AML-193 (cell line): Measurements from ENCODE around the gene RND3.

Experiments used
- DNase-seq, 2 experiments: peaks; one replicate each; lab custom pipeline; 2025; lab: John Stamatoyannopoulos, UW

Gene RND3

DNA sequence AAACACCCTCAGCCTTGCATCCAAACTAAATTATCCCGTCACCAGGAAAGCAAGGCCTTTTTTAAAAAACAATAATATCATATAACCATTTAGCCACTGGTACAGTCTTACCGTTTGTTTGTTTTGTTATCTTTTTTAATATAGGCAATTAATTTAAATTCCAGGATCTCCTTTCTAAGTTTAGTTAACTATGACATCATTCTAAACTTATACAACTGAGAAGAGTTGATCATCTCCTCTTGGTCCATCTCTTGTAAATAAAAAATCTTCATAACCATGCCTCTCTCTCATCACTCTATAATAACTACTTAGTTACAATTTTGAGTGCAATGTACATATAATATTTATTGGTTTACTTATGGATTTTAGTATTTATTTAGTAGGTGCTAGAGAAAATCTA, 46.2 kb downstream of the RND3 start:
- DNase-seq: no peak

DNA sequence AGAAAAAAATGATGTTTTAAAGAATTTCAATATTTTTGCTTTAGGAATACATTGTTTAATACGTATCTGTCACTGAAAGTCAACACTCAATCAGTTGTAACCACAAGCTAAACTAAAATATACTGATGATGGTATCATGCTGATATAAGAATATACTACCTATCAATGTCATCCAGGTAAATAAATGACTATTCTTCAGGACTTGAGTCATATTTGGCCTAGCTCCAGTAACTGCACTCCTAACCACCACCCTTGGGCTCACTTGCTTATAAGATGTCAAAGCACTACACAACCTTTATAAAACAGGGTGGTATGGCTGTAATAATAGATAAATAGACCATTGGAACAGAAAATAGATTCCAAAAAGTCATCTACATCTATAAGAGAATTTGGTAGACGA, 48.8 kb downstream of the RND3 start:
- no peak for DNase-seq

DNA sequence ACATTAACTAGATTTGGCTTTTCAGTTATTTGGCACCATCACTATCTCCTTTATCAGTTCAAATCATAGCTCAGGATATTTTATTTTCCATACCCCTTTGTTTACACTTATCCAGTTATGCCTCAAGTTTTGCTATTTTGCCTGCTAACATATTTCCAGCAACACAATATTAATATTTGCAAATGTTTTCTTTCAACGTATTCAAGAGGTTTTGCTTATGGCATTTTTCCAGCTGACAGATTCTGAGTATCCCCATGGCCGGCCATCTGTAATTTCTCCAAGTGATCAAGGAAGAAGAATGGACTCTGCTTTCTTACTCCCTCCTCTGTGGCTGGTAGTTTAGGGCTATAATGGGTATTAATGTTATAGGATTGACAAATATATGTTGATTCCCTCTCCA, 49.4 kb downstream of the RND3 start:
- DNase-seq: no peak

DNA sequence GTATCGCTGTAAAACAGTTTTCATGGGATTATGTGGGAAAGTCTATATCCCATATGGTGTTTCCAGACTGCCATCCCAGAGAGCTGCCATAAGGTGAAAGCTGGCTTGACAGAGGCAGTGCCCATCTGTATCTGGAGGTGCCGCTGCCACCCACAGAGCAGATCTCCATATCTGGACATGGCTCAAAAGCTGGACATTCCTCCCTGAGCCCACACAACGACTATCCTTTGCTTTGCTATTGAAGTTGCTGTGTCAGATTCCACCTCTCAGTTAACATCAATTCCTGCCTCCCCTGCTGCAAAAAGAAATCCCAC, 55.2 kb downstream of the RND3 start:
- DNase-seq: no peak

DNA sequence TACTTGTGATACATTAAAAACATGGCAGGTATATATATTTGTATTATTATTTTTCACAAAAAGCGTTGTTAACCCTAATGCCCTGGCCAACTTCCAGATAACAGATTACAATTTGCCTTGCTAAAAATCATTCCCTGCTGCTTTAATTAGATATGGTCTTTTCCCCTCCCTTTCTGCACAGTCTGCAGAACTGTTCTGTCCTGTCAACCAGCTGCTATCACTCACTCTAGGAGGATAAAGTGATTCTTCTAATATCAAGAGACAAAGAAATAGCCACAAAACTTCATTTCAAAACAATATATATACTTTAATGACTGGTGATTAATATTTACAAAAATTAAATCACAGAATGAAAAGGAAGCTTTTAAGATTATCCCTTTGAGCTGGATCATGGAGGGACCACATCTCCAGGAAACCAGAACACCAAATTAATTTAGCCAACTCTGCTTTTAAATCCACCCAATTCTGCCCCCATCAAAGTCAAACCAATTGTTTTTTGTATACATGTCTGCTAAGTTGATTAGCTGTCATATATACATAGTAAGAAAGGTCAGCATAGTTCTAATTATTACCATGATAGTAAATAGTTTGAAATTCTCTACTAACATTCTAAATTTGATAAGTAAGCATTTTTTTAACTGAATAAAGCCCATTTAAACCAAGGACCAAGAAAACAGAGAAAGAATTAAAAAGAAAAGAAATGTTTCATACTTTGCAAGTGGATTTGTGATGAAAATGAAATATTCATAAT, 55.7 kb downstream of the RND3 start:
- DNase-seq: no peak

DNA sequence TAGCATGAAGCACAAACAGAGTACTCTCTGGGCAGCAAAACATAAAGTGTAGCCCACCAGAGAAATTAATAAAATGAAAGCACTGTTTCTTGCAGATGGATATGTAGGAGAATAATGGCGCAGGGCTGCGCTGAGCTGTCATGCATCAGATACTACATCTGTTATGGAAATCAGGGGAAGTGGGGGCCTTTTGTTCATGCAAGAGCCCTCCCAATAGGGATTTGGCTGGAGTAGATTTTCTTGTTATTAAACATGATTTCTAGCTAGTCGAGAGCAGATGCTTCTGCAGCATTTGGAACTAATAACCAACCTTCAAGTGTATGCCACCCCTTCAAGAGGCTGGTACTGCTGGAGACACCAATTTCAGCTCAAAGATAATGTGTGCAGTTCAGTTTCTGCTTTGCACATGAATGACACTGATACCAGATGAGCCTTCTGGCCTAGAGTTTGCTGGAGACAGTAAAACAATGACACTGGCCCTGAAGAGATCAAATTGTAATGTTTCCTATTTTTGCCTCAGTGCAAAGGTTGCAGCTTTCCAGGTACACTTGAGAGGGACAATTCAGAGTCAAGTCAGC, 58.0 kb downstream of the RND3 start:
- no peak for DNase-seq

DNA sequence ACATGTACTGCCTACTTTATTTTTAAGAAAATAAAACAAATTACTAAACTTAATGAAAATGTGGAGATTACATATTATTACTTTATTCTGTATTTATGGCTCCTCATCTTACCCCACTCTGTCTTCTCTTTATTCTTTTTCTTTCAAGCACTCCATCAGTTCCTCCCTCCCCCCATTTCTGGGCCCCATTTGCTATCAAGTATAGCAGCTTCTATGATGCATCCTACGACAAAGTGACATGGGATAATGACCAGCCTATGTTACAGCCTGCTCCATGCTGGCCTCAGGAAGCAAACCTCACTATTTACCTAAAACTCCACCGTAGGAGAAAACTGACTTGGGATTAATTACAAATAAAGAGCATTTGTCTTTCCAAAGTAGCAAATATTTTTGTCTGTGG, 58.8 kb downstream of the RND3 start:
- no peak for DNase-seq

DNA sequence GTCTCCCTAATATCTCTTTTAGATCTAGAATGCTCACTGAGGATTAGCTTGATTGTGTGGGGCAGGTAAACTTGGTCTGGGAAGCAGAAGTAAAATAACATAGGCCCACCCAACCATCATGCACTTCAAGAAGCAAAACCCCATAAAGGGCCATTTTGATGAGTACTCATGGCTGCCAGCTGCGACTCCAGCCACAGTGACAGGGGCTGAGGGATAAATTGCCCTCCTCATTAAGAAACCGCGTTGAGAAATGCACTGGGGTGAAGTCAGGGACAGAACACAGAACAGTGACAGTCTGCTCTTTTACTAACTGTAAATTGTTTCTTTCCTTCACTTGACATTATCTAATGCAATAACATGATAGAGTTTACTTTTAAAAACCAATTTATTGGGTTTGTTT, 60.2 kb downstream of the RND3 start:
- DNase-seq: no peak

DNA sequence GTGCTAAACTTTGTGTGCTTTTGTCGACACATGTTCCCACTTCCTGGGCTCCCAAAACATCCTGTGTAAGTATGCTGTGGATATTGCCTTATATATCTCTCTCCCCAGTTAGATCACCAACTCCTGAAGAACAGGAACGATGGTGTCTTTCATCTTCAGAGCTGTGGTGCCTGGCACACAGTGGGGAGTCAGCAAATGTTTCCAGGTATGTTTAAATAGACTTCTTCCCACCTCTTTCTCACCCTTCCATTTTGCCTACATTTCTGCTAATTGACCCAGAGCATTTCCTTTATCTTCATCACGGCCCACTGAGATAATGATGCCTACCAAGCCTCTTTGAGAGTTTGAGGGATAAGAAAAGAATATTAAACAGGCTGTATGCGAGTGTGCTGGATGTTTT, 60.7 kb downstream of the RND3 start:
- DNase-seq: no peak

DNA sequence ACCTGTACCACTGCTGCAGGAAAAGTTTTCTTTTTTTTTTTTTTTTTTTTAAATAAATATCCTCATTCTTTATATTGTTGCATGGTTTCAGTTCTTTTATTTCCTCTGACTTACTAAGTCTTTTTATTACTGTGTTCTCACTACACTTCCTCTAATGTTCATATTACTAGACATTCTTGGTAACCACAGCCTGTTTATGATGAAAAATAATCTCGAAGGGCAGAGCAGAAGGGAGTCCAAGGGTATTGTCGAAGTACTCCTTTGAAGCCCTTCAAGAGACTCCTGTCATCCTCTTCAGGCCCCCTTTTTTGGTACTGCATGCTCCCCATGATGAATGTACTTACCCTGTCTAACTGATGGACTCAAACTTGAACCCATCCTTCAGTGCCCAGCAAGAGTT, 61.2 kb downstream of the RND3 start:
- DNase-seq: no peak

DNA sequence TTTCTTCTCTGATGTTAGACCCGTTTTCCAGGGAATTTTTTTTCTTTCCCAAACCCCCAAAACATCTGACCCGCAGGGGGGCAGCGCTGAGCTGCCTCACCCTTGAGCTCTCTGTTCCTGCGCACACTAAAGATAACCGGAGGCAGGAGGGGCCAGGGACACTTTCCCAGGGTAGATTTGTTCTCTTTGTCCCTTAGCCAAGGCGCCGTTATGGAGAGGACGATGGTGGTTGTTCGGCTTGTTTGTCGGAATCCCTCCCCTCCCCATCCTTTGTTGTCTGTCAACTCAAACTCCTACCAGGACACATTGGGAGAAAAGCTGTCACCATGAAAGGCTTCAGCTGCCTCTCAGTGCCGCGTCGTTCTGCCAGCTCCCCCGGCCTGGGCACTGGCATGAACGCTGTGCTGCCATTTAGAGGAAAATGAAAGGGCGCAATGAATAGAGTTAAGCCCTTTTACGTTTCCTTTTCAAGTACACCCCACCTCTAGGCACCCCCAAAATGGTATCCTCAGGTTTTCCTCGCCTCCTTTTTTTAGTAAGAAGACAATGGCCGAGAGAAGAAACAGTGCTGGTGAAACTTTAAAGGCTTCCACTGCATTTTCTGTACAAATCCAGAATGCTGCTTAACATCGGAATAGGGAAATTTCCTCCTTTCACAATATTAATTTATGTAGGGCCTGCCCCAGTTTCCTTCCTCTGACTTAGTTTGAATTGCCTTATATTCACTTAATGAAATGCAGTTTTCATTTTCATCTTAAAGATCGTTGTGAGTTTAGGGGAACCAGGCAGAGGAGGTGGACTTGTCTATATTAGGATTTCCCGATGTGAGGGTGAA, 62.1 kb downstream of the RND3 start:
- no peak for DNase-seq

DNA sequence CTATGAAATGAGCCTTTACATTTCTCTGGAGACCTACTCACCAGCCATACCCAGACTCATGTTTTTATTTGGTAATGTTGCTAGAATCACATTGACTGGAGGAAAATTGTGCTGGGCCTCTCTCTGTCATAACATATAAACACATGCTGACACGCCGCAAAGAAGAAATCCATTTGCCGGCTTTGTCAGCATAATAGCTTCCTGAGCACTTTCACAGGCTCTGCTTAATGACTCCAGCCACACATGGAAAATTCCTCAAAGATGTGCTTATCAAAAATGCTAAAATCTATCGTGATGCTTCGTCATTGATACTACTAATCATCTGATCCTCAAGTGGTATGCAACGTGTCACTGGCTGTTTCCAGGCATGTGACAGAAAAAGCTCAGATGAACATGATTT, 63.1 kb downstream of the RND3 start:
- no peak for DNase-seq

DNA sequence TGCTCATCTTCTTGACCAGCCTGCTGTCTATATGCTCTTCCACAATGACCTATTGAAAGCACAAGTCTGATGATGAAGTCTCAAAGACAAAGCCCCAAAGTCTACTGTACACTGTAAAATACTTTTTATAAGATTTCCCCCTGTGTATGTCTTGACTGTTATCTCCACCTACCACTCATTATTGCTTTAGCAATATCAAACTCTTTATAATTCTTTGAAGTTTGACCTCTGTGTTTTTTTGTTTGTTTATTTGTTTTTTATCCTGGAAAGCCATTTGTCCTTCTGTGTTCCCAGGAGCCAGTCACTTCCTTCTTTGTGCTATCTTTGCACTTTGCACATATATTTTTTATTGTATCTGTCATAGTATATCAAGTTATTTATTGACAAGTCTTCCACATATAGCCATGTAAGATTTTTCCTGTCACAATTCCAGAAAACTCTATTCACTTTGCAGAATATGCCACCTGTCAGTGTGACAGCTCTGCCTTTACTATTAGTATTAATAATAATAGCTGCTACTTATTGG, 66.3 kb downstream of the RND3 start:
- DNase-seq: no peak

DNA sequence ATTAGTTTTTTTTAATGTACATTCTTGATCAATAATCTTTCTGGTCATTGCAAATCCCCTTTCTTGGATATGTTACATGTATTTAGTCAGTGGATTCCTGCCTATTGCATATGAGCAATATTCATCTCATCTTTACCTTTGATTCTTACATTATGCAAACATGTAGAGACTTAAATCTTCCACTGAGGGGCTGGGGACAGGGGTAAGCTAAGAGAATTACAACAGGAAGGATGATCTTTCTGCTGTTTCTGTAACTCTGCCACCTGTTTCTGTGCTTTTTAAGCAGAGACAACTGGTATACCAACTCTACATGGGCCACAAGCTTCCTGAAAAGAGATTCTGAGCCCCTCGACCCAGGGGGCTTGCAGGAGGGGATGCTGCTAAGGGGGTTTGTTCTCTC, 68.6 kb downstream of the RND3 start:
- no peak for DNase-seq
